GM12891 (cell line): ENCODE measurements around the gene CD69.

Experiments
- DNase-seq: peaks from one replicate; pipeline ENCODE4 v3.0.0; 2011; ENCODE audit warnings: low spot score; ENCODE audit not compliant: insufficient read length
- FAIRE-seq: peaks from 2 replicates; lab custom pipeline; 2011; peaks lifted over from hg19 to GRCh38; lab: Jason Lieb, UNC
- PAX5 ChIP-seq: IDR thresholded peaks from 2 replicates; pipeline ENCODE4 v1.6.1; 2011; ENCODE audit warnings: low read length, moderate library complexity, mild to moderate bottlenecking; ENCODE audit not compliant: insufficient read depth, severe bottlenecking
- POLR2A ChIP-seq: IDR thresholded peaks from 2 replicates; pipeline ENCODE4 v1.6.1; 2011; ENCODE audit warnings: low read depth, low read length, control low read depth
- POLR2AphosphoS5 ChIP-seq: IDR thresholded peaks from 2 replicates; pipeline ENCODE4 v1.6.1; 2011; ENCODE audit warnings: low read depth, low read length, control low read depth
- POU2F2 ChIP-seq: IDR thresholded peaks from 2 replicates; pipeline ENCODE4 v1.6.1; 2011; ENCODE audit warnings: low read depth, mild to moderate bottlenecking, control low read depth, low read length, moderate library complexity
- SPI1 ChIP-seq: IDR thresholded peaks from 2 replicates; pipeline ENCODE4 v1.6.1; 2011; ENCODE audit warnings: low read depth, low read length, control low read depth
- TAF1 ChIP-seq: IDR thresholded peaks from 2 replicates; pipeline ENCODE4 v1.6.1; 2011; ENCODE audit warnings: low read depth, low read length, control low read depth

The CD69 gene

DNA sequence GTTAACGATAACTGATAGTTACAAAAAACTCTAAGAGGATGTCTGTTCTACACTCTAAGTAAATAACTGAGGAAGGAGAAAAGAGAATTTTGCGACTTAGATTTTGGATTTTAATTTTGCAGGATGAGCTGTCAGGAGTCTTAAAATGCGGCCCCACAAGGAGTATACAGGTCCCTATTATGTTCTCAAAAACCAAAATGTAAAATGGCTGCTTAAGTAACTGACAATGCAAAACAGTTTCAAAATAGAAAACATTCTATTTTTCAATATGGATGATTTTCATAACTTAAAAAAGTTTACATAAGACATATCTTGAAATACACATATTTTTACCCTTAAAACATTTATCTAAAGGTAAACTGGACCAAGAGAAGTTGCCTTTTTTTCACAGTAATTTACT, 2.6 kb downstream of the CD69 start:
- DNase-seq (no peak), FAIRE-seq (no peak)
- TF ChIP-seq POU2F2 (no peak), POLR2AphosphoS5 (no peak), POLR2A (no peak), TAF1 (no peak), PAX5 (no peak), SPI1 (no peak)

DNA sequence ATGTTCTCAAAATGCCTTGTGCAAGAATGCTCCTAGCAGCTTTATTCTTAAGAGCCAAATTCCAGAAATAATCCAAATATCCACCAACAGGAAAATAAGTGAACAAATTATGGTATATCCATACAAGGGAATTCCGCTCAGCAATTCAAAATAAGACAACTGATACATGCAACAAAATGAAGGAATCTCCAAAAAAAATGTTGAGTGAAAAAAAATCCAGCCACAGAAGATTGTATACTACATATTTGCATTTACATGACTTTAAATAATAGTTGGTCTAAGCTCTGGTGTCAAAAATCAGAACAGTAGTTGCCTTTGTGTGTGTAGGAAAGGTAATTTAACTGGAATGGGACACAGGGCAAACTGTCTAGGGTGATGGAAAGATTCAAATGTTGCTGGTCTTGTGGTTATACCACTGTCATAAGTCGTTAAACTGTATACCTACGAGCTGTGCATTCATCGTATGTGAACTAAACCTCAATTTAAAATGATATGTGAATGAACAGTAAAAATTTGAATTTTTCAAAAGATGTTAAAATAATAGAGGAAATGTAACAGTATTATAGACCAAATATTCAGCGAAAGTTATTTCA, 3.2 kb downstream of the CD69 start:
- DNase-seq (no peak), FAIRE-seq (peak; percentile 13)
- no peak for TF ChIP-seq POLR2AphosphoS5
- TF ChIP-seq SPI1: no peak
- no peak for TF ChIP-seq TAF1
- no peak for TF ChIP-seq PAX5
- TF ChIP-seq POU2F2: no peak
- no peak for TF ChIP-seq POLR2A

- no peak for FAIRE-seq
- TF ChIP-seq PAX5 (no peak), POLR2A (no peak), POLR2AphosphoS5 (no peak), POU2F2 (no peak), SPI1 (no peak), TAF1 (no peak)
- DNase-seq: no peak
Measured at GRCh38 chr12:9756706-9757105, 4.0 kb downstream of the CD69 start.

GRCh38 chr12:9756170-9756569, 4.5 kb downstream of the CD69 start:
- TF ChIP-seq POLR2A (no peak), TAF1 (no peak), POLR2AphosphoS5 (no peak), POU2F2 (no peak), SPI1 (no peak), PAX5 (no peak)
- DNase-seq (no peak), FAIRE-seq (no peak)

DNA sequence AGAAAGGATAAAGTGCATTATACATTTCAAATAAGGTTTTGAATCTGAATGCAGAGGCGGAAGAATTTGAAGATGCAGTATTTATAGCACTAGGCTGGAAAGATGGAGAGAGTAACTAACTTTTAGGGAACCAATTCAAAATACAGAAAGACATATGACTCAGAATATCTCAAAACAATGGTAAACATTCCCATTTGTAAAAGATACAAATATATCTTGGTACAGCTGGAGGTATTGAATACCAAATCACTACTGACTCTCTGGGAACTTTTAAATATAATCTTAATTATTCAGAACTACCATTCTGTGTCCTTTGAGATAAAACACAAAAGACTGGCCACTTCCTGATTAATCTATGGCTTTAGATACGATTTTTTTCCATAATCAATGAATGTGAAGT, 5.1 kb downstream of the CD69 start:
- DNase-seq: no peak
- no peak for TF ChIP-seq POLR2A
- no peak for TF ChIP-seq TAF1
- TF ChIP-seq POU2F2: no peak
- TF ChIP-seq SPI1: no peak
- TF ChIP-seq PAX5: no peak
- TF ChIP-seq POLR2AphosphoS5: no peak
- no peak for FAIRE-seq

DNA sequence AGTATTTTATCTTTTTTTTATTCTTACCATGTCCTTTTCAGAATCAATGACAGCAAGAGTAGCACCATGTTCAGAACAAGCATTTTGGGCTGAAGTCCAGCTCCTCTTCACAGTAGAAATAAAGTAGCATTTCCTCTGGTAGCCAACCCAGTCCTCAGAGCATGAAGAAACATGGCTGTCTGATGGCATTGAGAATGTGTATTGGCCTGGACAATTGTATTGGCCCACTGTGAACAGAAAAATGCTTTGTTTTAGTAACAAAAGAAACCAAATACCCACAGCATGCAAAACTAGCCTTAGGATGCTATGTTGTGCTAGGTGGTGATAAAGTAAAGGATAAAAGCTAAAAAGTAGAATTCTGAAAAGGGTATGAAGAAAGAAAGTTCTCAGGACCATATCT, 5.7 kb downstream of the CD69 start:
- TF ChIP-seq PAX5 (no peak), POU2F2 (no peak), SPI1 (no peak), POLR2A (no peak), TAF1 (no peak), POLR2AphosphoS5 (no peak)
- DNase-seq (no peak), FAIRE-seq (peak; percentile 66)

DNA sequence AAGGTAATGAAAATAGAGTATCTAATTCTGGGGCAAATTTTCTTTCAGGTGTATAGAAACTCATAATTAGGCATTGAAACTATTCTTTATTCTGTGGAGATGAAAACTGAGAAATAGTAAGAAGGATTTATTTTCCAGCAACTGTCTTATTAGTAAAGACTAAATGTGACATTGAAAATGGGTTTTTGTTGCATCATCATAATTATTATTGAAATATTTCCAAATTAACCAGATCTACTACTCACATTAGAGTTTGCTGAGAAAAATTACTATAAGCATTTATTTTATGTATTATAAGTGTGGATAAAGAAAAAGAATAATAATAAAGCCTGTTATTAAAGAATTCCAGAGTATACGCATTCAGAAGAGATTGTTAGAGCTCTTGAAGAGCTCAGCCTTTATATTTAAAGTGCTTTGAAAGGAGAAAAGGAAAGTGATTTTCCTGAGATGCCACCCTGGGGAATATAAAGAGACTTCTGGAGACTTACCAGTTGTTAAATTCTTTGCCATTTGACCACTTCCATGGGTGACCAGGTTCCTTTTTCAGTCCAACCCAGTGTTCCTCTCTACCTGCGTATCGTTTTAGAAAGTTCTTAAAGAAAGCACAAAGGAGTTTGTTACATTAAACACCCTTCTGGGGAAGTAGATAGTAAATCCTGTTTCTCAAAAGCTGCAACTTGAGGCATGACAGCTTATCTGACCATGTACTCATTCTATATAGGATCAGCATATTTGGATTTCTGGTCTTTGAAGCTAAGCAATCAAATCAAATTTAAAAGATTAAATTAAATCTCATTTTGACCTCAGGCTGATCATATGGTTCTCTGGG, 6.4 kb downstream of the CD69 start:
- DNase-seq (no peak), FAIRE-seq (no peak)
- TF ChIP-seq SPI1 (no peak), PAX5 (no peak), TAF1 (no peak), POU2F2 (no peak), POLR2A (no peak), POLR2AphosphoS5 (no peak)

GRCh38 chr12:9753498-9753897, 7.2 kb downstream of the CD69 start:
- DNase-seq (no peak), FAIRE-seq (no peak)

DNA sequence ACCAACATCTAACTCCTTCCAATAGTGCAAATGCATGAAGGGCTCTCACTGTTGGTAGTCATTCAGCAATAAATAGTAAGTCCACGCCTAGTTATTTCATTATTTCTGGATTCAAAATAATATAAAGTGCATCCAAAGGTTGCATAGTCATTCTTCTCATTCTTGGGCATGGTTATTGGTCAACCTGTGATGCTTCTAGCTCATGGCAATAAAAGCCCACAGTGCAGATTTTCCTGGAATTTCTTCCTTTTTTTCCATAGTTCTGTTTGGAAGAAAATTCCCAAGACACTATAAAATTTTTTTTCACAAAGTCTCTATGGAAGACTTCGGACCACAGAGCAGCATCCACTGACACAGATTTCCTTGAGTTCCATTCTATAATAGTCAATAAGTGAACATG, 7.6 kb downstream of the CD69 start:
- FAIRE-seq (no peak), DNase-seq (no peak)
- TF ChIP-seq POLR2AphosphoS5: no peak
- no peak for TF ChIP-seq PAX5
- TF ChIP-seq SPI1: no peak
- no peak for TF ChIP-seq POLR2A
- no peak for TF ChIP-seq TAF1
- no peak for TF ChIP-seq POU2F2

More at GRCh38 chr12:9753498-9753897, 7.2 kb downstream of the CD69 start:
- TF ChIP-seq POU2F2: no peak
- TF ChIP-seq PAX5: no peak
- no peak for TF ChIP-seq TAF1
- TF ChIP-seq POLR2A: no peak
- no peak for TF ChIP-seq POLR2AphosphoS5
- no peak for TF ChIP-seq SPI1

DNA sequence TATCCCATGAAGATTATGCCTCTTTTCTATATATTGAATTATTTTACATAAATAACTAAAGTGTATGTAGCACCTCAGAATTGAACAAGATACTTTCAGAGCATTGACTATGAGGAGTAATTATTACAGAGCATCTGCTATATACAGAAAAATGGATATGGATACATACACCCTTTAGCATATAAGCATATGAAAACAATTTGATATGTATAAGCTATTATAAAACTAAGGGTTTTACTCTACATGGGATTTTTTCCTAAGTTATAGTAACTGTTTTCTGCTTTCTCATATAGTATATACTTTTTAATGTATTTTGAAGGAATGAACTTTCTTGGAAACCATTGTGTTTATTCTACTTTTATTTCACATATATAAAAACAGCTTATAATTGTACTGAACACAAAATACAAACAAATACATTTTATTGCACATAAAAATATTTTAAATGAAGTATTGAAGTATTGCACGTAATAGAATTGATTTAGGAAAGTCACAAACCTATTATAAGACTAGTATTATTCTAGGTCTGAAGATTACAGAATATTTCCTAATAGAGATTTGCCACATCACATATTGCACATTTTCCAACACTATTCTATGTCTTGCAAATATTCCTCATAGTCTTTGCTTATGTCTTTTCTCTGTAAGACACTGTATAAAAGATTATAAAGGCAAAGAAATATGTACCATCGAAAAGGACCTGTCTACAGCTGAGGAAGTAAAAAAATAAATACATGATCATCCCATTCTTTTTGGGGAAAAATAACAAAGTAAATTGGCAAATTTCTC, 8.4 kb downstream of the CD69 start:
- no peak for TF ChIP-seq PAX5
- no peak for TF ChIP-seq SPI1
- TF ChIP-seq POLR2A: no peak
- no peak for TF ChIP-seq POLR2AphosphoS5
- TF ChIP-seq POU2F2: no peak
- TF ChIP-seq TAF1: no peak
- no peak for DNase-seq
- FAIRE-seq: no peak
